ENCODE results near the gene MTHFD1. TPM values are rescaled to one million over a fixed set of nuclear protein-coding genes. Genes with fewer than 3 reads are reported as not detected.

The MTHFD1 gene
- total RNA-seq, 2 donors from 2014 or later: 26.1 to 34.7 TPM

- no peak overlapping the region for H3K27ac ChIP-seq
- intact Hi-C loops (cut with DNase I): no loop called here
- no peaks in the 10 kb centered on the region for H3K36me3 ChIP-seq
- TF ChIP-seq POLR2A (IDR thresholded peaks at IDR 0.05) (no peak), POLR2AphosphoS5 (IDR thresholded peaks at IDR 0.05) (no peak), CTCF (IDR thresholded peaks at IDR 0.05) (no peak)
- H3K4me1 ChIP-seq (replicated peaks): no peaks in the 10 kb centered on the region
- no peaks in the 10 kb centered on the region for H3K9me3 ChIP-seq
- no peak overlapping the region for H3K4me3 ChIP-seq
- no peak for DNase-seq (ENCODE audit: low spot score)
- H3K27me3 ChIP-seq (replicated peaks; ENCODE audit: insufficient read depth): no peaks in the 10 kb centered on the region
- 96% methylated on average over 2 of the region's 2 CpGs for WGBS
Observed at GRCh38 chr14:64407329-64407728, 19.2 kb downstream of the MTHFD1 start.

- H3K4me1 ChIP-seq (replicated peaks): no peaks in the 10 kb centered on the region
- no peak for DNase-seq (ENCODE audit: low spot score)
- H3K36me3 ChIP-seq: no peaks in the 10 kb centered on the region
- 95% methylated on average over 7 of the region's 7 CpGs for WGBS
- H3K27me3 ChIP-seq (replicated peaks; ENCODE audit: insufficient read depth): no peaks in the 10 kb centered on the region
- H3K27ac ChIP-seq: no peak overlapping the region
- intact Hi-C loops (cut with DNase I): no loop called here
- TF ChIP-seq POLR2AphosphoS5 (IDR thresholded peaks at IDR 0.05): no peak
- TF ChIP-seq CTCF (IDR thresholded peaks at IDR 0.05): no peak
- TF ChIP-seq POLR2A (IDR thresholded peaks at IDR 0.05): no peak
- H3K9me3 ChIP-seq: no peaks in the 10 kb centered on the region
- H3K4me3 ChIP-seq: no peak overlapping the region
Observed at GRCh38 chr14:64409126-64409920, 21.2 kb downstream of the MTHFD1 start.

GRCh38 chr14:64410084-64410774, 22.1 kb downstream of the MTHFD1 start:
- H3K9me3 ChIP-seq: no peaks in the 10 kb centered on the region
- H3K27me3 ChIP-seq (replicated peaks; ENCODE audit: insufficient read depth): no peaks in the 10 kb centered on the region
- TF ChIP-seq POLR2AphosphoS5 (IDR thresholded peaks at IDR 0.05) (no peak), POLR2A (IDR thresholded peaks at IDR 0.05) (no peak), CTCF (IDR thresholded peaks at IDR 0.05) (no peak)
- intact Hi-C loops (cut with DNase I): no loop called here
- no peaks in the 10 kb centered on the region for H3K36me3 ChIP-seq
- WGBS: 55% methylated on average over 5 of the region's 5 CpGs
- DNase-seq (ENCODE audit: low spot score): no peak
- H3K4me3 ChIP-seq: no peak overlapping the region
- H3K27ac ChIP-seq: no peak overlapping the region
- H3K4me1 ChIP-seq (replicated peaks): no peaks in the 10 kb centered on the region

GRCh38 chr14:64411001-64411400, 22.8 kb downstream of the MTHFD1 start:
- DNase-seq (ENCODE audit: low spot score): no peak
- no peak overlapping the region for H3K4me3 ChIP-seq
- no peak for TF ChIP-seq POLR2A (IDR thresholded peaks at IDR 0.05)
- H3K27me3 ChIP-seq (replicated peaks; ENCODE audit: insufficient read depth): no peaks in the 10 kb centered on the region
- H3K36me3 ChIP-seq: no peaks in the 10 kb centered on the region
- no peak overlapping the region for H3K27ac ChIP-seq
- no peaks in the 10 kb centered on the region for H3K4me1 ChIP-seq (replicated peaks)
- intact Hi-C loops (cut with DNase I): no loop called here
- 93% methylated on average over 4 of the region's 4 CpGs for WGBS
- no peaks in the 10 kb centered on the region for H3K9me3 ChIP-seq

- no peak for DNase-seq (ENCODE audit: low spot score)
- H3K36me3 ChIP-seq: no peaks in the 10 kb centered on the region
- no peak overlapping the region for H3K4me3 ChIP-seq
- H3K27ac ChIP-seq: no peak overlapping the region
- TF ChIP-seq POLR2A (IDR thresholded peaks at IDR 0.05) (no peak), POLR2AphosphoS5 (IDR thresholded peaks at IDR 0.05) (no peak), CTCF (IDR thresholded peaks at IDR 0.05) (no peak)
- H3K9me3 ChIP-seq: no peaks in the 10 kb centered on the region
- WGBS: 96% methylated on average over 1 of the region's 1 CpG
- H3K4me1 ChIP-seq (replicated peaks): no peaks in the 10 kb centered on the region
- H3K27me3 ChIP-seq (replicated peaks; ENCODE audit: insufficient read depth): no peaks in the 10 kb centered on the region
- intact Hi-C loops (cut with DNase I): no loop called here
Observed at GRCh38 chr14:64412237-64412636, 24.1 kb downstream of the MTHFD1 start.
